IMR-90 (cell line): Measurements from ENCODE around the gene DUXA. TPM values are rescaled to one million over a fixed set of nuclear protein-coding genes. Genes with fewer than 3 reads are reported as not detected.

Experiments used
- ATAC-seq: fragments of 200-7000 bp; cut with Tn5 transposase; 2 replicates; pipeline ENCODE4 v1.9.1; 2020; ENCODE audit warnings: low read depth, mild to moderate bottlenecking, moderate library complexity
- BruUV-seq: library from RNA; stranded (reverse); fragments of 400-500 nt; replicated peaks from 2 replicates; lab custom pipeline; 2021; lab: Mats Ljungman, UMichigan
- CTCF ChIA-PET: fragments of 300-600 bp; formaldehyde crosslinking; extraction: SDS; loops from one replicate; lab custom pipeline; 2021; ENCODE audit warnings: antibody characterized with exemption; lab: Yijun Ruan, JAX
- POLR2A ChIA-PET: fragments of 300-600 bp; sonication (Branson Sonifier 250); formaldehyde crosslinking; loops from one replicate; lab custom pipeline; 2022; ENCODE audit warnings: antibody characterized with exemption; ENCODE audit not compliant: unreplicated experiment; lab: Charles Lee
- DNase-seq: peaks from one replicate; pipeline ENCODE4 v3.0.0; 2013
- H2AFZ ChIP-seq: replicated peaks from 2 replicates; pipeline ENCODE3; 2013; ENCODE audit warnings: low read length, mild to moderate bottlenecking; ENCODE audit not compliant: poor library complexity
- H2AK5ac ChIP-seq: 2 replicates; pipeline ENCODE4 v1.6.1; 2013; ENCODE audit warnings: low read depth, low read length, inconsistent platforms
- H2AK9ac ChIP-seq: replicated peaks from 2 replicates; pipeline ENCODE3; 2013; ENCODE audit warnings: mild to moderate bottlenecking, low read depth, low read length, moderate library complexity; ENCODE audit not compliant: poor library complexity
- H2BK120ac ChIP-seq: 2 replicates; pipeline ENCODE4 v1.6.1; 2013; ENCODE audit warnings: low read depth, low read length, inconsistent platforms
- H2BK15ac ChIP-seq: 3 replicates; pipeline ENCODE4 v1.6.1; 2013; ENCODE audit warnings: low read depth, low read length, inconsistent platforms
- H2BK20ac ChIP-seq: 2 replicates; pipeline ENCODE4 v1.6.1; 2013; ENCODE audit warnings: low read depth, mild to moderate bottlenecking, inconsistent platforms, low read length, moderate library complexity
- H2BK5ac ChIP-seq: 2 replicates; pipeline ENCODE4 v1.6.1; 2013; ENCODE audit warnings: mild to moderate bottlenecking, low read depth, low read length, inconsistent platforms; ENCODE audit not compliant: poor library complexity, severe bottlenecking
- H3K14ac ChIP-seq: replicated peaks from 2 replicates; pipeline ENCODE4 v1.6.1; 2013; ENCODE audit warnings: low read depth, low read length, inconsistent platforms
- H3K18ac ChIP-seq: 2 replicates; pipeline ENCODE4 v1.6.1; 2013; ENCODE audit warnings: low read depth, low read length, control low read depth
- H3K23ac ChIP-seq: 2 replicates; pipeline ENCODE4 v1.6.1; 2013; ENCODE audit warnings: low read depth, low read length, inconsistent platforms
- H3K27ac ChIP-seq: 2 replicates; pipeline ENCODE4 v1.5.1; 2013; ENCODE audit warnings: mild to moderate bottlenecking, control low read depth, low read length; ENCODE audit not compliant: insufficient read depth
- H3K27me3 ChIP-seq: 2 replicates; pipeline ENCODE4 v1.6.1; 2013; ENCODE audit warnings: low read length; ENCODE audit not compliant: control insufficient read depth, insufficient read depth
- H3K36me3 ChIP-seq: 2 replicates; pipeline ENCODE4 v1.6.1; 2013; ENCODE audit warnings: low read length, mixed read lengths; ENCODE audit not compliant: control insufficient read depth, insufficient read depth
- H3K4ac ChIP-seq: 2 replicates; pipeline ENCODE4 v1.6.1; 2013; ENCODE audit warnings: low read depth, low read length, inconsistent platforms
- H3K4me1 ChIP-seq: 2 replicates; pipeline ENCODE4 v1.6.1; 2013; ENCODE audit warnings: low read length, mixed read lengths; ENCODE audit not compliant: control insufficient read depth, insufficient read depth
- H3K4me2 ChIP-seq: 2 replicates; pipeline ENCODE4 v1.6.1; 2013; ENCODE audit warnings: low read depth, mild to moderate bottlenecking, control low read depth, low read length, moderate library complexity
- H3K4me3 ChIP-seq: 2 replicates; pipeline ENCODE4 v1.5.1; 2013; ENCODE audit warnings: low read depth, mild to moderate bottlenecking, control low read depth, low read length, moderate library complexity; ENCODE audit not compliant: insufficient read depth
- H3K56ac ChIP-seq: 2 replicates; pipeline ENCODE4 v1.6.1; 2013; ENCODE audit warnings: low read length, inconsistent platforms; ENCODE audit not compliant: insufficient read depth; ENCODE audit errors: extremely low read depth
- H3K79me1 ChIP-seq, 2 experiments: 2 replicates each; pipeline ENCODE4 v1.6.1; 2013; ENCODE audit warnings: low read length in 2 of 2, inconsistent platforms in 1 of 2, low read depth in 1 of 2
- H3K9ac ChIP-seq: 2 replicates; pipeline ENCODE4 v1.6.1; 2013; ENCODE audit warnings: low read depth, low read length, control low read depth
- H3K9me1 ChIP-seq: 2 replicates; pipeline ENCODE4 v1.6.1; 2013; ENCODE audit warnings: low read length, inconsistent platforms; ENCODE audit not compliant: insufficient read depth
- H3K9me3 ChIP-seq: 2 replicates; pipeline ENCODE4 v1.6.1; 2013; ENCODE audit warnings: low read length; ENCODE audit not compliant: control insufficient read depth, insufficient read depth
- H4K20me1 ChIP-seq: 2 replicates; pipeline ENCODE4 v1.6.1; 2013; ENCODE audit warnings: low read length, inconsistent platforms; ENCODE audit not compliant: insufficient read depth
- H4K5ac ChIP-seq: 2 replicates; pipeline ENCODE4 v1.6.1; 2013; ENCODE audit warnings: mild to moderate bottlenecking, low read depth, low read length, control low read depth
- H4K8ac ChIP-seq, 2 experiments: 2 replicates each; pipeline ENCODE4 v1.6.1; 2013; ENCODE audit warnings: low read depth in 2 of 2, low read length in 2 of 2, control low read depth in 1 of 2, inconsistent platforms in 1 of 2
- H4K91ac ChIP-seq: 2 replicates; pipeline ENCODE4 v1.6.1; 2013; ENCODE audit warnings: low read depth, low read length, inconsistent platforms; ENCODE audit not compliant: insufficient read depth
- MAZ ChIP-seq: IDR thresholded peaks from 2 replicates; pipeline ENCODE4 v1.6.1; 2012; ENCODE audit warnings: low read depth, mild to moderate bottlenecking, low read length, improper control_type of control experiment, moderate library complexity, borderline replicate concordance
- WGBS, 2 experiments: methylation state at CpG; one replicate each; pipeline versions ENCODE4 v1.1.5 to v1.1.7; 2013; ENCODE audit warnings: missing lambda C conversion rate in 2 of 2; ENCODE audit not compliant: insufficient read length in 1 of 2; ENCODE audit errors: extremely low coverage in 2 of 2; 5-methylcytosine and 5-hydroxymethylcytosine counted together
- dilution Hi-C: fragments of 300-500 bp; cut with HindIII; formaldehyde crosslinking; loops from one replicate; pipeline ENCODE4 v1.14.3; 2018; ENCODE audit warnings: low sequenced_read_pairs; ENCODE audit not compliant: unreplicated experiment
- in situ Hi-C: fragments of 300-500 bp; cut with MboI; formaldehyde crosslinking; loops from 3 replicates; pipeline ENCODE4 v1.14.3; 2019; ENCODE audit warnings: low sequenced_read_pairs, inconsistent platforms, mixed read lengths
- intact Hi-C: fragments of 100-400 bp; cut with micrococcal nuclease; formaldehyde crosslinking; loops from 2 replicates; pipeline ENCODE4 v1.10.0; 2022
- polyA plus RNA-seq, 3 experiments: library from polyadenylated mRNA; depleted of rRNA; stranded (reverse); fragments of >200 nt; gene quantifications; 2 replicates each; pipeline ENCODE4 v1.2.3, GENCODE V29; 2012; ENCODE audit warnings: low replicate concordance in 1 of 3
- total RNA-seq: library from RNA; depleted of rRNA; stranded (reverse); fragments of >200 nt; gene quantifications from 2 replicates; pipeline ENCODE4 v1.2.3, GENCODE V29; 2012

Gene DUXA
- total and polyA plus RNA-seq, 2 of the 4 experiments (the other 2 are of a cell fraction): not detected

DNA sequence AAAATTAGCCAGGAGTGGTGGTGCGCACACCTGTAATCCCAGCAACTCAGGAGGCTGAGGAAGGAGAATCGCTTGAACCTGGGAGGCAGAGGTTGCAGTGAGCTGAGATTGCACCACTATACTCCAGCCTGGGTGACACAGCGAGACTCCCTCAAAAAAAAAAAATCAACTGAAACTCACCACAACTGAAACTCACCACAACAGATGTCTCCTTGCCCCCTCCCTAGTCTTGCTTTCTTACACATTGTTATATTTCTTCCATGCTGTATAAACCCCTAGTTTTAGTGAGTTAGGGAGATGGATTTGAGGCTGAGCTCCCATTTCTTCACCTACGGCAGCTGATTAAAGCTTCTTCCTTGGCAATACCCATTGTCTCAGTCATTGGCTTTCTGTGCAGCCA is 25.6 kb downstream of the DUXA start:
- POLR2A ChIA-PET: no interaction called here
- WGBS, 2 experiments: no CpG with 5 or more reads among the region's 4 CpGs
- no peaks in the 10 kb centered on the region for H3K27me3 ChIP-seq
- no peaks in the 10 kb centered on the region for H4K20me1 ChIP-seq
- in situ Hi-C loops (no loop called here), dilution Hi-C loops (no loop called here), intact Hi-C loops (no loop called here)
- no peak overlapping the region for H3K4me2 ChIP-seq
- H2AK5ac ChIP-seq: no peak overlapping the region
- H2AK9ac ChIP-seq: no peak overlapping the region
- no peak overlapping the region for H3K23ac ChIP-seq
- no peak overlapping the region for H4K8ac ChIP-seq
- TF ChIP-seq MAZ: no peak
- no peak overlapping the region for H2BK5ac ChIP-seq
- no peak overlapping the region for H2BK20ac ChIP-seq
- no peak overlapping the region for H3K4ac ChIP-seq
- H3K9me1 ChIP-seq: no peaks in the 10 kb centered on the region
- no peaks in the 10 kb centered on the region for H3K4me1 ChIP-seq
- ATAC-seq (no peak), DNase-seq (no peak)
- H3K9ac ChIP-seq: no peak overlapping the region
- H2BK15ac ChIP-seq: no peak overlapping the region
- H3K4me3 ChIP-seq: no peak overlapping the region
- no peak overlapping the region for H3K56ac ChIP-seq
- no peak overlapping the region for H4K91ac ChIP-seq
- no peaks in the 10 kb centered on the region for H3K36me3 ChIP-seq
- CTCF ChIA-PET: no interaction called here
- no peak overlapping the region for H3K14ac ChIP-seq
- no peak overlapping the region for H3K27ac ChIP-seq
- no peak overlapping the region for H3K18ac ChIP-seq
- peaks cover 12% of the 10 kb centered on the region for H3K9me3 ChIP-seq
- H4K5ac ChIP-seq: no peak overlapping the region
- H2AFZ ChIP-seq: no peak overlapping the region
- H2BK120ac ChIP-seq: no peak overlapping the region
- BruUV-seq: no TSS peak
- H3K79me1 ChIP-seq: no peaks in the 10 kb centered on the region
